COLO668 (cell line): Measurements from ENCODE around the gene PADI1.

ENCODE experiments used
- DNase-seq: peaks from one replicate; lab custom pipeline; 2025; ENCODE audit not compliant: unreplicated experiment; lab: John Stamatoyannopoulos, UW

The PADI1 gene

DNA sequence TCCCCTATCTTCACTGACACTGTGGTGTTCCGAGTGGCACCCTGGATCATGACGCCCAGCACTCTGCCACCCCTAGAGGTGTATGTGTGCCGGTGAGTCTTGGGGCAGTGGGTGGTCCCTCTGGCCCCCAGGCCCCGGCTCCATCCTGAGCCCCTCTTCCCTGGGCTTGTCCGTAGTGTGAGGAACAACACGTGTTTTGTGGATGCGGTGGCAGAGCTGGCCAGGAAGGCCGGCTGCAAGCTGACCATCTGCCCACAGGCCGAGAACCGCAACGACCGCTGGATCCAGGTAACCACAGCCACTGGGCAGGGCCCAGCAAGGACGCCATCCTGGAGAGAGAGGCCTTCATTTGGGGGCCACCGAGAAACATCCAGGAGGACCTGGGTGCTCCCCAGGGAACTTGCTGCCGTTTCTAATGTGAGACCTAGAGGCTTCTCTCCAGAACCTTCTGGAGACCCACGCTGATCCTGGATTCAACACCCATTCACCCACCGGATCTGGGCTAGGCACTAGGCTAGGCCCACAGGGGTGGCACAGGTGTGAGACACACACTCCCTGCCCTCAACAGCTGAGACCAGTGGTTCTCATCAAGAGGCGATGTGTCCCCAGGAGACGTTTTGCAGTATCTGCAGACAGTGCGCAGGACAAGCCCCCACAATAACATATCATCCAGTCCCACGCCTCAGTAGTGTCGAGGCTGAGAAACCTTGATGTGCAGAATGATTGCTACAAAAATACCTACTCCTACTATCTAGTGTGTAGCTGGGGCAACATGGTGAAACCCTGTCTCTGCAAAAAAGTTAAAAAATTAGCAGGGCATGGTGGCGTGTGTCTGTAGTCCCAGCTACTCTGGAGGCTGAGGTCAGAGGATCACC, 66.2 kb downstream of the PADI1 start:
- no peak for DNase-seq

- no peak for DNase-seq
These were observed 67.1 kb downstream of the PADI1 start for GRCh38 chr1:17272066-17272465.

- no peak for DNase-seq
These were observed 67.7 kb downstream of the PADI1 start for GRCh38 chr1:17272646-17273045.

- DNase-seq, result no peak
These were observed 68.2 kb downstream of the PADI1 start for GRCh38 chr1:17273096-17273495.

- peak; percentile 57 for DNase-seq
These were observed 69.5 kb downstream of the PADI1 start for GRCh38 chr1:17274186-17275170.

GRCh38 chr1:17276568-17276967, 71.6 kb downstream of the PADI1 start:
- no peak for DNase-seq

DNA sequence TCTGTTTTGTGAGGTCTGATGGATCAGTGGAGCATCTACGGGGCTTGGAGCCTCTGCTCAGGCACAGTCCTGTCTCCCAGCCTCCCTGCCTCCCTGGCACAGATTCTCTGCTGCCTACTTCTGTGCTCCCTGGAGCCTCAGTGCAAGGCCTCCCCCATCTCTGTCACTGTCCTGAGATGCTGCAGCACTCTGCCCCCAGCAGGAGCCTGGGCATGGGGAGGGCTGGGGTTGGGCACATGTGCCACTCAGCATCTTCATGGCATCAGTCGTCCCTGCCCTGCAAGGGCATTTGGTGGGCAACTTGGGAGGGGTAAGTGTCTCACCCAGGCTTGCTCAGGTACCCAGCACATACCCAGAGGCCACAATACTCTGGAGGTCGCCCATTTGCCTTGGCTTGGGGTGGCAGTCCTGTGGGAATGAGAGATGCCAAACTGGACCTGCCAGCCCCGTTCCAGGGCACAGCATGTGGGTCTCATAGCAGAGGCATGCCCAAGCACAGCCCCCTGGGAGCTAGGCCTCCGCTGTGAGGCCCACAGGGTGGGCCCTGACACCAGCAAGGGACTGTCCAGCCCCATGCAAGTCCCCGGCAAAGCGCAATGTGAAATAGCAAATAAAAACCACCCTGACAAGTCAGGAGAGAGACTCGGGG, 72.7 kb downstream of the PADI1 start:
- no peak for DNase-seq

GRCh38 chr1:17278996-17279830, 74.3 kb downstream of the PADI1 start:
- no peak for DNase-seq

DNA sequence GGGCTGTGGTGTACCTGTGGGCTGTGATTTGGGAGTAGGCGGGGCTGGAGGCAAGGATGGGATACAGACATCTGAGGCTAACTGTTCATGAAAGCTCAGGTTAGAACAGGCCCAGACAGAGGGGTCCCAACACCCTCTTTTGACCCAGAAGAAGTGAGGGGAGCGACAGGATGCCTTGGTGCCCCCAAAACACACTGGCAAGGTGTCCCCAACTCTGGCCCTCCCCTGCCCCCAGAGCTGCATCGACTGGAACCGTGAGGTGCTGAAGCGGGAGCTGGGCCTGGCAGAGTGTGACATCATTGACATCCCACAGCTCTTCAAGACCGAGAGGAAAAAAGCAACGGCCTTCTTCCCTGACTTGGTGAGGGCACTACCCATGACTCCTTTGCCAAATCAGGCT, 75.5 kb downstream of the PADI1 start:
- no peak for DNase-seq

GRCh38 chr1:17280894-17281293, 76.0 kb downstream of the PADI1 start:
- DNase-seq, result no peak

DNA sequence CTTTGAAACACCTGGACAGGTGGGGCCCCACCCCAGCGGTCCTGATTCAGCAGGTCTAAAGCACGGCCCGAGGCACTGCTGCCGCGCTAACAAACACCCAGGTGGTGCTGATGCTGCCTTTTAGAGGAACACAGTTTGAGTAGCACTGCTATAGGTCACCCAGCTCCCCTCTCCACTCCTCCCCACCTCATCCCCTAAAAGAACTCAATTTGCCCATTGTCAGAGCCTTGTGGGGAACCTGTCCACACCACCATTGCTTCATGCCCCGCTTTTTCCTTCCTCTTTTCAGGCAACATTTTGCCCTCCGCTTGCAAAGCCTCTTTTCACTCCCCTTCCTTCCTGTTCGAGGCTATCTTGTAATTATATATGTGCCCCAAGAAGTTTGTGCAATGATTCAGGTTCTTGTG, 76.8 kb downstream of the PADI1 start:
- no peak for DNase-seq

DNA sequence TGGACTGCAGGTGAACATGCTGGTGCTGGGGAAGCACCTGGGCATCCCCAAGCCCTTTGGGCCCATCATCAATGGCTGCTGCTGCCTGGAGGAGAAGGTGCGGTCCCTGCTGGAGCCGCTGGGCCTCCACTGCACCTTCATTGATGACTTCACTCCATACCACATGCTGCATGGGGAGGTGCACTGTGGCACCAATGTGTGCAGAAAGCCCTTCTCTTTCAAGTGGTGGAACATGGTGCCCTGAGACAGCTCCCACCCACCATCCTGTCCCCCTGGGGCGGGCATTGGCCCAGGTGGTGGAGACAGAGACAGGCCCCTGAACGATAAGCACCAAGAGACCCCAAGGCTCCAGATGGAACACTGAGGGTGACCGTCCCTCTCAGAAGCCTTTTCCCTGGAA, 77.9 kb downstream of the PADI1 start:
- no peak for DNase-seq

GRCh38 chr1:17286646-17287045, 81.7 kb downstream of the PADI1 start:
- no peak for DNase-seq

GRCh38 chr1:17287130-17287776, 82.3 kb downstream of the PADI1 start:
- no peak for DNase-seq

GRCh38 chr1:17289721-17290120, 84.8 kb downstream of the PADI1 start:
- no peak for DNase-seq

GRCh38 chr1:17290553-17290952, 85.6 kb downstream of the PADI1 start:
- DNase-seq, result no peak

DNA sequence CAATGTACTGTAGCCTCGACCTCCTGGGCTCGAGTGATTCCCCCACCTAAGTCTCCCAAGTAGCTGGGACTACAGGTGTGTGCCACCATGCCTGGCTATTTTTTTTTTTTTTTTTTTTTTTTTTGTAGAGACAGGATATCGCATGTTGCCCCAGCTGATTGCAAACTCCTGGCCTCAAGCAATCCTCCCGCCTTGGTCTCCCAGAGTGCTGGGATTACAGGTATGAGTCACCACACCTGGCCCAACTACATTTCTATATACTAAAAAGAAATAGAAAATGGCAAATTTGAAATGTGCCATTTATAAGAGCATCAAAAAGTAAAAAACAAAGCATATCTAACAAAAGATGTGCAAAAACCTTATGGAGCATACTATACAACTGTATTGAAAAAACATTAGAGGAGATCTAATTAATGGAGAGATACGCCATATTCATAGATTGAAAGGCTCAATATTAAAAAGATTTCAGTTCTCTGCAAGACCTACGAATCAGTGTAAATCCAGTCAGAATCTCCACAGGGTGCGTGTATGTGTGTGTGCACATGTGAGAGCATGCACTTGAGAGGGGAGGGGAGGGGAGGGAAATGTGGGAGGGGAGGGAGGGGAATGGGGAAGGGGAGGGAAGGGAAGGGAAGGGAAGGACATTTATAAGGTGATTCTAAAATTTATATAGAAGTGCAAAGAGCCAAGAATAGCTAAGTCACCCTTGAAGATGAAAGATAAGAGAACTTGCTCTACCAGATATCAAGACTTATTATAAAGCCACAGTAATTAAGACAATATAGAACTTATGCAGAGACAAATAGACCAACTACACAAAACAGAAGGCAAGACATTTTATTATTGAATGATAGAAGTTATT, 87.6 kb downstream of the PADI1 start:
- no peak for DNase-seq

DNA sequence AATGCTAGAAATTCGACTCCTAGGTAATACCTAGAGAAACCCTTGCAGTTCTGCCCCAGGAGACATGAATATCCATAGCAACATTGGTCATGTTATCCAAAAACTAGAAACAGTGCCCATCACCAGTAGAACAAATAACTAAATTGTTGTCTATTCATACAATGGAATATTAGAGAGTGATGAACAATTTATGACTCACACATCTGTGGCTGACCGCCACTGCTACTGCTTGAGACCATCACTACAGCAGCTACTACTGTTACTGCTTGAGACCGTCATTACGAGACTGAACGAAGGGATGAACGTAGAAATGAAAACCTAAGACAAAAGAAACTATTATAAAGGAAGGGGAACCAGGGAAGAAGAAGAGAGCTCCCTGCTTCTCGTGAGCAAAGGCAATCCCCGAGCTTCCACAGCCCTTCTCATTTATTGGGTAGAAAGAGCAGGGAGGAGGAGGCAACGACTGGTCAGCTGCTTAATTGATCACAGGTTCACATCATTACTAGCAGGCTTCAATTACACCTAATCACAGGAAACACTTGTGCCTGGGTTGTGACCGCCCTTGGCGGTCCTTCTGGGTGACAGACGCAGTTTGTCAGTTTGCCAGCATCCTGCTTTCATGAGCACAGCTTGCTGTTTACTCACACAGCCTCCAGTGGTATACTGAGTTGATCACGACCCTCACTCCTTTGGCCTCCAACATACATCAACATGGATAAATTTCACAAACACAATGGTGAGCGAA, 88.9 kb downstream of the PADI1 start:
- DNase-seq, result no peak
